ENCODE data around the gene MAML2. TPM values are rescaled to one million over a fixed set of nuclear protein-coding genes. Genes with fewer than 3 reads are reported as not detected.

MAML2 gene
- total RNA-seq, 1 experiment from 2014 or later, result 2.7 TPM

GRCh38 chr11:96205460-96205809 is 137.6 kb downstream of the MAML2 start:
- Histone ChIP-seq H3K18ac (ENCODE audit: insufficient read length, low read depth, low read length) (no peak overlapping the region), H2AK5ac (ENCODE audit: insufficient read length, low read length) (no peak overlapping the region), H3K56ac (ENCODE audit: insufficient read length, low read depth, low read length) (no peak overlapping the region), H4K91ac (ENCODE audit: insufficient read length, low read depth, low read length) (no peak overlapping the region), H3K4me1 (ENCODE audit: insufficient read depth, low read length) (peaks cover 2% of the 10 kb centered on the region; the same call in 1 of the 2 replicates), H2BK12ac (ENCODE audit: insufficient read length, low read depth, low read length) (no peak overlapping the region), H3K79me1 (ENCODE audit: insufficient read depth, low read depth, low read length, poor library complexity, severe bottlenecking) (no peaks in the 10 kb centered on the region), H3K9ac (ENCODE audit: extremely low read depth, insufficient read length, low read length) (no peak overlapping the region), H3K4ac (ENCODE audit: low read depth, low read length) (no peak overlapping the region), H3T11ph (ENCODE audit: low read length) (no peak overlapping the region), H3K27me3 (ENCODE audit: insufficient read depth, low read length) (no peaks in the 10 kb centered on the region), H3K9me3 (ENCODE audit: control insufficient read depth, low read depth, low read length) (no peaks in the 10 kb centered on the region), H3K79me2 (ENCODE audit: insufficient read depth, low read length) (no peaks in the 10 kb centered on the region), H3K23ac (ENCODE audit: insufficient read length, low read depth, low read length) (no peak overlapping the region), H4K5ac (ENCODE audit: insufficient read length, low read depth, low read length) (no peak overlapping the region), H3K14ac (ENCODE audit: insufficient read depth, low read length) (no peak overlapping the region), H2AFZ (ENCODE audit: low read length) (no peak overlapping the region), H4K20me1 (ENCODE audit: control insufficient read depth, insufficient read depth, insufficient read length) (no peaks in the 10 kb centered on the region), H2BK120ac (ENCODE audit: low read depth, low read length, poor library complexity, severe bottlenecking) (no peak overlapping the region), H2BK5ac (ENCODE audit: insufficient read length, low read length) (no peak overlapping the region), H2BK15ac (ENCODE audit: low read depth, low read length) (no peak overlapping the region), H3K4me2 (ENCODE audit: insufficient read depth, insufficient read length, low read length) (no peak overlapping the region), H2BK20ac (ENCODE audit: low read depth, low read length, poor library complexity, severe bottlenecking) (no peak overlapping the region), H4K8ac (replicated peaks; ENCODE audit: insufficient read length, low read depth, low read length) (no peak overlapping the region), H3K27ac (ENCODE audit: insufficient read length, low read depth, low read length) (no peak overlapping the region), H3K23me2 (ENCODE audit: insufficient read length, low read depth, low read length, poor library complexity, severe bottlenecking) (no peaks in the 10 kb centered on the region)
- H3K36me3 Mint-ChIP-seq (ENCODE audit: insufficient read depth in 1 of 3, low read depth in 3 of 3), result no peaks in the 10 kb centered on the region
- H3K4me1 Mint-ChIP-seq, result peaks cover 15 to 27% of the 10 kb centered on the region in 2 experiments
- TF ChIP-seq CTCF (conservative IDR thresholded peaks at IDR 0.05), result no peak
- H3K9me3 Mint-ChIP-seq, result no peaks in the 10 kb centered on the region
- H3K27ac Mint-ChIP-seq, result no peak overlapping the region
- DNase-seq, result no peak
- WGBS (ENCODE audit: extremely low coverage, insufficient read length, low lambda C conversion rate), result no CpG with 5 or more reads among the region's 3 CpGs
- no peak overlapping the region for H3K4me3 Mint-ChIP-seq
- H3K27me3 Mint-ChIP-seq (ENCODE audit: low read depth), result no peaks in the 10 kb centered on the region
